Adrenal gland (tissue), 5 donors: Measurements from ENCODE around the gene HEBP1.

Experiments
- POLR2A ChIP-seq, 2 donors: fragments of 450-650 bp; IDR thresholded peaks; one replicate each; pipeline ENCODE4 v1.6.1; 2017; ENCODE audit warnings: antibody characterized with exemption in 2 of 2, mild to moderate bottlenecking in 2 of 2, moderate library complexity in 1 of 2
- TF ChIP-seq, protein P1 (sequence below), 6 experiments: fragments of 450-650 bp in 4 of 6; fragments of 200-600 bp in 2 of 6; sonication (generic) in 1 of 6; IDR thresholded peaks; 1 replicate in 5 of 6; 2 replicates in 1 of 6; pipeline versions ENCODE4 v1.5.1 to v1.8.0; 2016 to 2021; ENCODE audit warnings: antibody characterized with exemption in 6 of 6, mild to moderate bottlenecking in 2 of 6, moderate library complexity in 1 of 6
- donor health status: DM: no; HTN: no; CAD: no.

DNA sequence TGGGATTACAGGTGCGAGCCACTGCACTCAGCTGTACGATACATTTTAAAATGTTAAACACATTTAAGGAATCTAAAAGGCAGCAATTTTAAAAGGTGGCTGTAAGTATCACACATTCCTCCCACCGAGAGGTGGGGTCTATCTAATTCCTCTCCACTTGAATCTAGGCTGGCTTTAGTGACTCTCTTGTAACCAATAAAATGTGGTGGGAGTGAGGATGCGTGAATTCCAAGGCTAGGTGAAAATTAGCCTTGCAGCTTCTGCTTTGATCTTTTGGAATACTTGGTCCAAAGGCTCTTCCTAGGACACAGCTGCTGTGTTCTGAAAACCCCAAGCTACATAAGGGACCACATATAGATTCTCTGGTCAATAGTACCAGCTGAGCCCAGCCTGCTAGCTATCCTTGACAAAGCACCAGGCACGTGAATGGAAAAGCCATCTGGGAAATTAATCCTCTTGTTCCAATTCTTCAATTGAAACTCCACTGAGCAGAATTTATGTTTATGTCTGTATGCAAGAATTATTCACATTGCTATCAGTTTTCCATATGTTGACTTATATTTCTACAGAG is 39.3 kb downstream of the HEBP1 start:
- TF ChIP-seq, protein P1, sequence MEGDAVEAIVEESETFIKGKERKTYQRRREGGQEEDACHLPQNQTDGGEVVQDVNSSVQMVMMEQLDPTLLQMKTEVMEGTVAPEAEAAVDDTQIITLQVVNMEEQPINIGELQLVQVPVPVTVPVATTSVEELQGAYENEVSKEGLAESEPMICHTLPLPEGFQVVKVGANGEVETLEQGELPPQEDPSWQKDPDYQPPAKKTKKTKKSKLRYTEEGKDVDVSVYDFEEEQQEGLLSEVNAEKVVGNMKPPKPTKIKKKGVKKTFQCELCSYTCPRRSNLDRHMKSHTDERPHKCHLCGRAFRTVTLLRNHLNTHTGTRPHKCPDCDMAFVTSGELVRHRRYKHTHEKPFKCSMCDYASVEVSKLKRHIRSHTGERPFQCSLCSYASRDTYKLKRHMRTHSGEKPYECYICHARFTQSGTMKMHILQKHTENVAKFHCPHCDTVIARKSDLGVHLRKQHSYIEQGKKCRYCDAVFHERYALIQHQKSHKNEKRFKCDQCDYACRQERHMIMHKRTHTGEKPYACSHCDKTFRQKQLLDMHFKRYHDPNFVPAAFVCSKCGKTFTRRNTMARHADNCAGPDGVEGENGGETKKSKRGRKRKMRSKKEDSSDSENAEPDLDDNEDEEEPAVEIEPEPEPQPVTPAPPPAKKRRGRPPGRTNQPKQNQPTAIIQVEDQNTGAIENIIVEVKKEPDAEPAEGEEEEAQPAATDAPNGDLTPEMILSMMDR (IDR thresholded peaks at IDR 0.05): no peak
- TF ChIP-seq POLR2A (IDR thresholded peaks at IDR 0.05): no peak
